Measurements from ENCODE around the gene NADK2. TPM values are rescaled to one million over a fixed set of nuclear protein-coding genes. Genes with fewer than 3 reads are reported as not detected.
"Not testable (repeated sequence)": the region's sequence is repeated elsewhere in the genome, so short reads cannot be mapped to it uniquely, and the experiment has no call there.

NADK2 gene
- total and polyA plus RNA-seq, 8 donors, result 9.1 to 132 (median 27.0) TPM

GRCh38 chr5:36193746-36194145, 48.0 kb downstream of the NADK2 start:
- Histone ChIP-seq H3K27me3 (no peaks in the 10 kb centered on the region), H3K27ac (no peak overlapping the region), H3K9me3 (peaks cover 0 to 17% (median 9%) of the 10 kb centered on the region in 4 donors), H3K4me3 (no peak overlapping the region), H3K36me3 (peaks cover 12 to 80% (median 62%) of the 10 kb centered on the region in 4 donors), H3K4me1 (no peaks in the 10 kb centered on the region)
- DNase-seq, result no peak
- WGBS, 5 donors, result 86 to 93% (median 88%) methylated on average over 5 of the region's 5 CpGs
- TF ChIP-seq EP300 (IDR thresholded peaks at IDR 0.05) (no peak), POLR2AphosphoS5 (IDR thresholded peaks at IDR 0.05) (no peak), POLR2A (IDR thresholded peaks at IDR 0.05) (no peak)
- TF ChIP-seq, protein P1, sequence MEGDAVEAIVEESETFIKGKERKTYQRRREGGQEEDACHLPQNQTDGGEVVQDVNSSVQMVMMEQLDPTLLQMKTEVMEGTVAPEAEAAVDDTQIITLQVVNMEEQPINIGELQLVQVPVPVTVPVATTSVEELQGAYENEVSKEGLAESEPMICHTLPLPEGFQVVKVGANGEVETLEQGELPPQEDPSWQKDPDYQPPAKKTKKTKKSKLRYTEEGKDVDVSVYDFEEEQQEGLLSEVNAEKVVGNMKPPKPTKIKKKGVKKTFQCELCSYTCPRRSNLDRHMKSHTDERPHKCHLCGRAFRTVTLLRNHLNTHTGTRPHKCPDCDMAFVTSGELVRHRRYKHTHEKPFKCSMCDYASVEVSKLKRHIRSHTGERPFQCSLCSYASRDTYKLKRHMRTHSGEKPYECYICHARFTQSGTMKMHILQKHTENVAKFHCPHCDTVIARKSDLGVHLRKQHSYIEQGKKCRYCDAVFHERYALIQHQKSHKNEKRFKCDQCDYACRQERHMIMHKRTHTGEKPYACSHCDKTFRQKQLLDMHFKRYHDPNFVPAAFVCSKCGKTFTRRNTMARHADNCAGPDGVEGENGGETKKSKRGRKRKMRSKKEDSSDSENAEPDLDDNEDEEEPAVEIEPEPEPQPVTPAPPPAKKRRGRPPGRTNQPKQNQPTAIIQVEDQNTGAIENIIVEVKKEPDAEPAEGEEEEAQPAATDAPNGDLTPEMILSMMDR (IDR thresholded peaks at IDR 0.05), result no peak
- intact Hi-C loops (cut with DNase I; ENCODE audit: low total_unique reads), result no loop called here

DNA sequence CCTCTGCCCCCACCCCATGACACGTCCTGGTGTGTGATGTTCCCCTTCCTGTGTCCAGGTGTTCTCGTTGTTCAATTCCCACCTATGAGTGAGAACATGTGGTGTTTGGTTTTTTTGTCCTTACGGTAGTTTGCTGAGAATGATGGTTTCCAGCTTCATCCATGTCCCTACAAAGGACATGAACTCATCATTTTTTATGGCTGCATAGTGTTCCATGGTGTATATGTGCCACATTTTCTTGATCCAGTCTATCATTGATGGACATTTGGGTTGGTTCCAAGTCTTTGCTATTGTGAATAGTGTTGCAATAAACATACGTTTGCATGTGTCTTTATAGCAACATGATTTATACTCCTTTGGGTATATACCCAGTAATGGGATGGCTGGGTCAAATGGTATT, 57.3 kb downstream of the NADK2 start:
- DNase-seq; H3K27ac ChIP-seq; H3K4me3 ChIP-seq; intact Hi-C loops (cut with DNase I; ENCODE audit: low total_unique reads); H3K4me1 ChIP-seq; H3K27me3 ChIP-seq; H3K9me3 ChIP-seq: not testable (repeated sequence)
- WGBS, 5 donors, result 69 to 99% (median 95%) methylated on average over 2 to 4 of the region's 4 CpGs
- H3K36me3 ChIP-seq, result peaks cover 7 to 65% (median 45%) of the 10 kb centered on the region in 4 donors

GRCh38 chr5:36181774-36182173, 60.0 kb downstream of the NADK2 start:
- Histone ChIP-seq H3K9me3 (no peaks in the 10 kb centered on the region), H3K36me3 (peaks cover 11 to 68% (median 62%) of the 10 kb centered on the region in 4 donors), H3K27ac (no peak overlapping the region), H3K27me3 (no peaks in the 10 kb centered on the region), H3K4me3 (no peak overlapping the region), H3K4me1 (peaks cover 0 to 6% (median 0%) of the 10 kb centered on the region in 4 donors)
- TF ChIP-seq POLR2AphosphoS5 (IDR thresholded peaks at IDR 0.05), result no peak
- no peak for TF ChIP-seq EP300 (IDR thresholded peaks at IDR 0.05)
- TF ChIP-seq, protein P1 (IDR thresholded peaks at IDR 0.05), result no peak
- no peak for TF ChIP-seq POLR2A (IDR thresholded peaks at IDR 0.05)
- WGBS, 5 donors, result 79 to 95% (median 82%) methylated on average over 2 of the region's 2 CpGs
- intact Hi-C loops (cut with DNase I; ENCODE audit: low total_unique reads), result no loop called here
- DNase-seq, result no peak

DNA sequence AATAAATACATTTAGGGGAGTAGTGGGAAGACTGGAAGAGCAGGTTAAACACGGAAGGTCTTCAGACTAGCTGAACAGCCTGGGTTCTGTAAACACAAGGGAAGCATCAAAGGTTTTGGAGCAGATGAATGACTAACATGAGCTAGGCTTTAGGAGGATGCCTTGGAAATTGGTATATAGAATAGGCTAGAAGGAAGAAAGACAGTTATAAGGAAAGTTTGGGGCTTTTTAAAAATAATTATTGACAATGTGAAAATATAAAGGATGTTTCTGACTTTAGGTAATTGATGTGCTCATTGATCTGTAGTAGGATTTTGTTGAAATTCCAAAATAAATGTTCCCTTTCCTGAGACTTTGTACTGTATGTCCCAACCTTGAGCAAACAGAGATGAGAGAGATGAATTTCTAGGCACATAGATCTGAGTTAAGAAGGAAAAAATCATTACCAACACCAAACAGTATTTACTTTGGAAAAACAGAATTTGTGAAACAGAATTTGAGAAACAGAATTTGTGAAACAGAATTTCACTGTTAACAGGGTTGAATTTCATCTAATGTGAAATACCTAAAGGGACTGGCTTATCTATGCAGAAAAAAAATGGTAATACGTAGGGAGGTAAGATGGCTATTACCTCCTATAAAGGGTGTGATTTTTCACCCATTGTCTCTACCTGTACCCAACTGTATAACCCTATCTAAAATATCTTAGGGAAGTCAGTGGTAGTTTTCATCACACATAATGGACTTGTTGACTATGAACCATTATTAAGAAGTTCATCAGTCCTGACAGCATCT, 61.0 kb downstream of the NADK2 start:
- Histone ChIP-seq H3K27me3 (no peaks in the 10 kb centered on the region), H3K4me1 (peaks cover 0 to 6% (median 0%) of the 10 kb centered on the region in 4 donors), H3K36me3 (peaks cover 11 to 68% (median 62%) of the 10 kb centered on the region in 4 donors), H3K9me3 (no peaks in the 10 kb centered on the region), H3K27ac (no peak overlapping the region), H3K4me3 (no peak overlapping the region)
- intact Hi-C loops (cut with DNase I; ENCODE audit: low total_unique reads), result no loop called here
- TF ChIP-seq POLR2A (IDR thresholded peaks at IDR 0.05), result no peak
- no peak for TF ChIP-seq POLR2AphosphoS5 (IDR thresholded peaks at IDR 0.05)
- no peak for TF ChIP-seq EP300 (IDR thresholded peaks at IDR 0.05)
- TF ChIP-seq, protein P1 (IDR thresholded peaks at IDR 0.05), result no peak
- WGBS, 5 donors, result 68 to 83% (median 69%) methylated on average over 2 of the region's 2 CpGs
- peak in 1 of 2 donors; percentile 20 for DNase-seq

- H3K36me3 ChIP-seq, result peaks cover 11 to 68% (median 64%) of the 10 kb centered on the region in 4 donors
- no peaks in the 10 kb centered on the region for H3K27me3 ChIP-seq
- H3K9me3 ChIP-seq, result no peaks in the 10 kb centered on the region
- intact Hi-C loops (cut with DNase I; ENCODE audit: low total_unique reads), result no loop called here
- no peak overlapping the region for H3K4me3 ChIP-seq
- 71 to 83% (median 73%) methylated on average over 4 of the region's 4 CpGs for WGBS, 5 donors
- no peak for TF ChIP-seq POLR2A (IDR thresholded peaks at IDR 0.05)
- TF ChIP-seq POLR2AphosphoS5 (IDR thresholded peaks at IDR 0.05), result no peak
- TF ChIP-seq EP300 (IDR thresholded peaks at IDR 0.05), result no peak
- TF ChIP-seq, protein P1 (IDR thresholded peaks at IDR 0.05), result no peak
- H3K4me1 ChIP-seq, result peaks cover 0 to 6% (median 0%) of the 10 kb centered on the region in 4 donors
- DNase-seq, result no peak
- H3K27ac ChIP-seq, result no peak overlapping the region
These were observed 61.8 kb downstream of the NADK2 start for GRCh38 chr5:36179950-36180349.
